HCT116 (cell line): Measurements from ENCODE around the gene ZNF25. TPM values are rescaled to one million over a fixed set of nuclear protein-coding genes. Genes with fewer than 3 reads are reported as not detected.

ENCODE experiments used
- ATAC-seq: fragments of 200-7000 bp; cut with Tn5 transposase; 2 replicates; pipeline ENCODE4 v1.9.1; 2020; ENCODE audit warnings: mild to moderate bottlenecking, moderate library complexity
- BruUV-seq: library from RNA; stranded (reverse); fragments of 400-500 nt; replicated peaks from 2 replicates; lab custom pipeline; 2021; lab: Mats Ljungman, UMichigan
- CTCF ChIA-PET: fragments of 300-600 bp; sonication (Branson Sonifier 250); formaldehyde crosslinking; loops from one replicate; lab custom pipeline; 2021; ENCODE audit warnings: antibody characterized with exemption; lab: Charles Lee
- POLR2A ChIA-PET: fragments of 300-600, 350-600 bp; sonication (Branson Sonifier 250); formaldehyde crosslinking; loops from one replicate; lab custom pipeline; 2021; ENCODE audit warnings: antibody characterized with exemption; lab: Charles Lee
- RAD21 ChIA-PET, 2 experiments: fragments of 300-600 bp; sonication (Branson Sonifier 250); formaldehyde crosslinking; loops; one replicate each; lab custom pipeline; 2023; ENCODE audit warnings: low total read pairs in 2 of 2; ENCODE audit not compliant: uncharacterized antibody in 2 of 2, unreplicated experiment in 2 of 2, low non-redundant PET in 1 of 2; lab: Charles Lee
- DNase-seq: peaks from one replicate; pipeline ENCODE4 v3.0.0-alpha.2; 2010; ENCODE audit warnings: low read depth, low spot score
- H2AFZ ChIP-seq: fragments of 200-600 bp; shearing (Covaris generic), sonication (generic); 2 replicates; pipeline ENCODE4 v1.6.1; 2017; ENCODE audit warnings: low read depth, mixed run types, mixed read lengths, antibody characterized with exemption, low read length; ENCODE audit not compliant: poor library complexity, severe bottlenecking
- H3K27ac ChIP-seq: 2 replicates; pipeline ENCODE4 v1.5.1; 2012; ENCODE audit warnings: low read depth, low read length
- H3K27me3 ChIP-seq: fragments of 200-600 bp; sonication (generic); 2 replicates; pipeline ENCODE4 v1.6.1; 2016; ENCODE audit warnings: mixed run types, low read length, mixed read lengths; ENCODE audit not compliant: insufficient read depth
- H3K36me3 ChIP-seq, 2 experiments: fragments of 200-500 bp in 1 of 2; fragments of 200-600 bp in 1 of 2; sonication (Bioruptor generic) in 1 of 2; sonication (generic) in 1 of 2; 2 replicates each; pipeline versions ENCODE4 v1.5.1 to v1.6.1; 2014 to 2016; ENCODE audit warnings: low read length in 2 of 2, inconsistent platforms in 1 of 2, mixed read lengths in 1 of 2, mixed run types in 1 of 2; ENCODE audit not compliant: insufficient read depth in 2 of 2, control insufficient read depth in 1 of 2
- H3K4me1 ChIP-seq, 2 experiments: fragments of 200-600 bp in 1 of 2; sonication (generic) in 1 of 2; 2 replicates each; pipeline versions ENCODE4 v1.5.1 to v1.6.1; 2012 to 2017; ENCODE audit warnings: low read length in 2 of 2, inconsistent platforms in 1 of 2, mild to moderate bottlenecking in 1 of 2, mixed read lengths in 1 of 2, mixed run types in 1 of 2, moderate library complexity in 1 of 2; ENCODE audit not compliant: insufficient read depth in 2 of 2, control insufficient read depth in 1 of 2
- H3K4me2 ChIP-seq: fragments of 200-600 bp; sonication (generic); 2 replicates; pipeline ENCODE4 v1.6.1; 2017; ENCODE audit warnings: mixed run types, low read length, mixed read lengths
- H3K4me3 ChIP-seq, 2 experiments: fragments of 200-600 bp in 1 of 2; sonication (generic) in 1 of 2; replicated peaks in 1 of 2; 2 replicates each; pipeline ENCODE4 v1.5.1; 2011 to 2016; ENCODE audit warnings: low read length in 2 of 2, control low read depth in 1 of 2, low read depth in 1 of 2, mild to moderate bottlenecking in 1 of 2, mixed read lengths in 1 of 2, mixed run types in 1 of 2
- H3K79me2 ChIP-seq: fragments of 200-600 bp; sonication (generic); 2 replicates; pipeline ENCODE4 v1.6.1; 2017; ENCODE audit warnings: mild to moderate bottlenecking, mixed run types, low read length, moderate library complexity, mixed read lengths; ENCODE audit not compliant: insufficient read depth
- H3K9ac ChIP-seq: fragments of 200-600 bp; sonication (generic); 2 replicates; pipeline ENCODE4 v1.6.1; 2016; ENCODE audit warnings: low read length, mixed read lengths
- H3K9me2 ChIP-seq: fragments of 200-600 bp; sonication (generic), shearing (Covaris generic); 2 replicates; pipeline ENCODE4 v1.6.1; 2017; ENCODE audit warnings: mixed run types, mild to moderate bottlenecking, moderate library complexity; ENCODE audit not compliant: insufficient read depth
- H3K9me3 ChIP-seq, 2 experiments: fragments of 200-500 bp in 1 of 2; fragments of 200-600 bp in 1 of 2; sonication (Bioruptor generic) in 1 of 2; sonication (generic) in 1 of 2; 2 replicates each; pipeline ENCODE4 v1.6.1; 2014 to 2017; ENCODE audit warnings: low read length in 2 of 2, mixed read lengths in 2 of 2, inconsistent platforms in 1 of 2, low read depth in 1 of 2, mild to moderate bottlenecking in 1 of 2, mixed run types in 1 of 2, moderate library complexity in 1 of 2; ENCODE audit not compliant: control insufficient read depth in 1 of 2, insufficient read depth in 1 of 2
- H4K20me1 ChIP-seq: fragments of 200-600 bp; sonication (generic), shearing (Covaris generic); 2 replicates; pipeline ENCODE4 v1.6.1; 2017; ENCODE audit warnings: mixed run types, mild to moderate bottlenecking, moderate library complexity; ENCODE audit not compliant: insufficient read depth
- CBX3 ChIP-seq: IDR thresholded peaks from 2 replicates; pipeline ENCODE4 v1.6.1; 2012; ENCODE audit warnings: low read depth
- CEBPB ChIP-seq: IDR thresholded peaks from 2 replicates; pipeline ENCODE4 v1.6.1; 2012; ENCODE audit warnings: low read depth
- CTCF ChIP-seq, 3 experiments: fragments of 200-600 bp in 1 of 3; sonication (generic) in 1 of 3; IDR thresholded peaks in 2 of 3; conservative IDR thresholded peaks in 1 of 3; 2 replicates each; pipeline ENCODE4 v1.5.1; 2012 to 2017; ENCODE audit warnings: low read depth in 2 of 3, low read length in 2 of 3, antibody characterized with exemption in 1 of 3, borderline replicate concordance in 1 of 3, control low read depth in 1 of 3, mild to moderate bottlenecking in 1 of 3, mixed read lengths in 1 of 3, mixed run types in 1 of 3, moderate library complexity in 1 of 3; ENCODE audit not compliant: insufficient read depth in 1 of 3
- EGR1 ChIP-seq: IDR thresholded peaks from 2 replicates; pipeline ENCODE4 v1.6.1; 2012; ENCODE audit warnings: low read depth
- ELF1 ChIP-seq: IDR thresholded peaks from 2 replicates; pipeline ENCODE4 v1.6.1; 2012; ENCODE audit warnings: low read depth, borderline replicate concordance
- EZH2 ChIP-seq: fragments of 200-600 bp; sonication (generic); IDR thresholded peaks from 2 replicates; pipeline ENCODE4 v1.6.1; 2017; ENCODE audit warnings: antibody characterized with exemption, mixed run types
- JUND ChIP-seq: IDR thresholded peaks from 2 replicates; pipeline ENCODE4 v1.6.1; 2012
- POLR2A ChIP-seq: IDR thresholded peaks from 2 replicates; pipeline ENCODE4 v1.7.0; 2011; ENCODE audit warnings: borderline replicate concordance; ENCODE audit not compliant: insufficient read depth, insufficient read length; ENCODE audit errors: extremely low read depth
- POLR2AphosphoS5 ChIP-seq: IDR thresholded peaks from 2 replicates; pipeline ENCODE4 v1.6.1; 2011; ENCODE audit warnings: mild to moderate bottlenecking, low read depth, low read length, moderate library complexity
- REST ChIP-seq: IDR thresholded peaks from 2 replicates; pipeline ENCODE4 v1.6.1; 2012; ENCODE audit warnings: low read depth
- SIN3A ChIP-seq: IDR thresholded peaks from 2 replicates; pipeline ENCODE4 v1.6.1; 2012; ENCODE audit warnings: low read depth
- SP1 ChIP-seq: IDR thresholded peaks from 2 replicates; pipeline ENCODE4 v1.6.1; 2012; ENCODE audit warnings: low read depth
- SRF ChIP-seq: IDR thresholded peaks from 2 replicates; pipeline ENCODE4 v1.6.1; 2012; ENCODE audit warnings: low read depth
- TCF7L2 ChIP-seq: IDR thresholded peaks from 2 replicates; pipeline ENCODE4 v1.7.0; 2011; ENCODE audit warnings: borderline replicate concordance, inconsistent platforms; ENCODE audit not compliant: insufficient read depth, insufficient read length; ENCODE audit errors: extremely low read depth
- YY1 ChIP-seq: IDR thresholded peaks from 2 replicates; pipeline ENCODE4 v1.6.1; 2011; ENCODE audit warnings: low read length, low read depth, moderate library complexity, mild to moderate bottlenecking; ENCODE audit not compliant: insufficient replicate concordance; ENCODE audit errors: extremely low read depth
- intact Hi-C: fragments of 100-400 bp; cut with micrococcal nuclease; formaldehyde crosslinking; loops from 2 replicates; pipeline ENCODE4 v1.10.0; 2022
- total RNA-seq: library from RNA; stranded (reverse); gene quantifications from one replicate; pipeline ENCODE4 v1.2.1, GENCODE V29; 2021; ENCODE audit not compliant: unreplicated experiment
- TF ChIP-seq, protein P1 (sequence below): IDR thresholded peaks from 2 replicates; pipeline ENCODE4 v1.6.1; 2012

The ZNF25 gene
- total RNA-seq, 1 experiment from 2014 or later = 4.6 TPM

- no peak for ATAC-seq
- intact Hi-C loops = no loop called here
- H3K36me3 ChIP-seq = no peaks in the 10 kb centered on the region
- no peaks in the 10 kb centered on the region for H4K20me1 ChIP-seq
- H3K79me2 ChIP-seq = no peaks in the 10 kb centered on the region
- RAD21 ChIA-PET = no interaction called here
- BruUV-seq = no TSS peak
- no peak for TF ChIP-seq EZH2
- TF ChIP-seq SP1 = no peak
- no peak for TF ChIP-seq EGR1
- TF ChIP-seq CTCF (IDR thresholded peaks at IDR 0.05 in 2 of 3, conservative IDR thresholded peaks at IDR 0.05 in 1 of 3; ENCODE audit: borderline replicate concordance in 1 of 3, insufficient read depth in 1 of 3, low read depth in 2 of 3, low read length in 2 of 3) = no peak
- no peak for TF ChIP-seq POLR2AphosphoS5
- no peak for TF ChIP-seq CEBPB
- no peak for TF ChIP-seq POLR2A
- TF ChIP-seq JUND = no peak
- TF ChIP-seq SRF = no peak
- no peak for TF ChIP-seq REST
- TF ChIP-seq ELF1 = no peak
- TF ChIP-seq SIN3A = no peak
- no peak for TF ChIP-seq CBX3
- TF ChIP-seq, protein P1, sequence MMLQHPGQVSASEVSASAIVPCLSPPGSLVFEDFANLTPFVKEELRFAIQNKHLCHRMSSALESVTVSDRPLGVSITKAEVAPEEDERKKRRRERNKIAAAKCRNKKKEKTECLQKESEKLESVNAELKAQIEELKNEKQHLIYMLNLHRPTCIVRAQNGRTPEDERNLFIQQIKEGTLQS = no peak
- TF ChIP-seq YY1 = no peak
- no peak for TF ChIP-seq TCF7L2
- DNase-seq = no peak
- no peak overlapping the region for H3K4me3 ChIP-seq
- no peak overlapping the region for H3K4me2 ChIP-seq
- H2AFZ ChIP-seq = no peak overlapping the region
- POLR2A ChIA-PET = no interaction called here
- CTCF ChIA-PET = no interaction called here
- H3K9ac ChIP-seq = no peak overlapping the region
- H3K9me2 ChIP-seq = no peaks in the 10 kb centered on the region
- no peak overlapping the region for H3K27ac ChIP-seq
- H3K4me1 ChIP-seq = no peaks in the 10 kb centered on the region
- no peaks in the 10 kb centered on the region for H3K9me3 ChIP-seq
- no peaks in the 10 kb centered on the region for H3K27me3 ChIP-seq
Observed at GRCh38 chr10:37948210-37948609, 28.2 kb downstream of the ZNF25 start.
